MM.1S (cell line): ENCODE data around the gene HAPLN2.
A peak's percentile ranks its signal among the peaks of the same experiment; 100 is the strongest.

ENCODE experiments used
- DNase-seq: peaks from one replicate; pipeline ENCODE4 v3.0.0-alpha.2; 2015
- H2AFZ ChIP-seq: fragments of 300-600 bp; sonication (generic); 2 replicates; pipeline ENCODE4 v1.6.0; 2016; ENCODE audit warnings: antibody characterized with exemption, low read length
- H3F3A ChIP-seq: fragments of 300-600 bp; sonication (generic); 2 replicates; pipeline ENCODE4 v1.6.1; 2016; ENCODE audit warnings: mild to moderate bottlenecking, antibody characterized with exemption, low read length, moderate library complexity, mixed read lengths; ENCODE audit not compliant: insufficient read depth
- H3K27ac ChIP-seq: fragments of 300-600 bp; sonication (generic); 2 replicates; pipeline ENCODE4 v1.5.1; 2016; ENCODE audit warnings: mild to moderate bottlenecking, low read length
- H3K27me3 ChIP-seq: fragments of 300-600 bp; sonication (generic); replicated peaks from 2 replicates; pipeline ENCODE4 v1.6.0; 2016; ENCODE audit warnings: low read length; ENCODE audit not compliant: insufficient read depth
- H3K36me3 ChIP-seq: fragments of 300-600 bp; sonication (generic); replicated peaks from 2 replicates; pipeline ENCODE4 v1.6.1; 2016; ENCODE audit warnings: mild to moderate bottlenecking, low read length, mixed read lengths; ENCODE audit not compliant: insufficient read depth
- H3K4me1 ChIP-seq: fragments of 300-600 bp; sonication (generic); 2 replicates; pipeline ENCODE4 v1.6.1; 2016; ENCODE audit warnings: low read length, mixed read lengths
- H3K4me2 ChIP-seq: fragments of 300-600 bp; sonication (generic); 2 replicates; pipeline ENCODE4 v1.6.0; 2016; ENCODE audit warnings: low read depth, low read length
- H3K4me3 ChIP-seq: fragments of 300-600 bp; sonication (generic); 2 replicates; pipeline ENCODE4 v1.5.1; 2016; ENCODE audit warnings: low read length, mixed read lengths
- H3K79me2 ChIP-seq: fragments of 300-600 bp; sonication (generic); 2 replicates; pipeline ENCODE4 v1.6.1; 2016; ENCODE audit warnings: mixed run types, low read length, mixed read lengths
- H3K9ac ChIP-seq: fragments of 300-600 bp; sonication (generic); 2 replicates; pipeline ENCODE4 v1.6.1; 2016; ENCODE audit warnings: low read length, mixed read lengths
- H3K9me2 ChIP-seq: fragments of 300-600 bp; sonication (generic); replicated peaks from 2 replicates; pipeline ENCODE4 v1.6.1; 2016; ENCODE audit warnings: mild to moderate bottlenecking, low read length, mixed read lengths; ENCODE audit not compliant: insufficient read depth
- H3K9me3 ChIP-seq: fragments of 300-600 bp; sonication (generic); replicated peaks from 2 replicates; pipeline ENCODE4 v1.6.1; 2016; ENCODE audit warnings: mild to moderate bottlenecking, low read length, mixed read lengths; ENCODE audit not compliant: insufficient read depth
- H4K20me1 ChIP-seq: fragments of 300-600 bp; sonication (generic); 2 replicates; pipeline ENCODE4 v1.6.1; 2016; ENCODE audit warnings: mild to moderate bottlenecking, low read length, moderate library complexity, mixed read lengths; ENCODE audit not compliant: insufficient read depth
- CTCF ChIP-seq: fragments of 300-600 bp; sonication (generic); IDR thresholded peaks from 2 replicates; pipeline ENCODE4 v1.5.1; 2016; ENCODE audit warnings: antibody characterized with exemption, low read length, mixed read lengths
- EZH2 ChIP-seq: fragments of 300-600 bp; sonication (generic); optimal IDR thresholded peaks from 2 replicates; pipeline ENCODE3; 2017; ENCODE audit warnings: low read depth, mild to moderate bottlenecking, antibody characterized with exemption, low read length, mixed read lengths
- EZH2phosphoT487 ChIP-seq: fragments of 300-600 bp; sonication (generic); IDR thresholded peaks from 2 replicates; pipeline ENCODE4 v1.6.1; 2018; ENCODE audit warnings: antibody characterized with exemption, low read length

Gene HAPLN2

GRCh38 chr1:156600733-156601121, 18.5 kb upstream of the HAPLN2 start:
- peak overlapping the region; percentile 86 for H3K4me2 ChIP-seq
- peaks cover 12% of the 10 kb centered on the region for H3F3A ChIP-seq
- H3K4me1 ChIP-seq: peaks cover 12% of the 10 kb centered on the region
- H3K27me3 ChIP-seq: no peaks in the 10 kb centered on the region
- peak overlapping the region; percentile 68 for H3K9ac ChIP-seq
- peak overlapping the region; percentile 92 for H2AFZ ChIP-seq
- H3K4me3 ChIP-seq: peak overlapping the region; percentile 84
- peak overlapping the region; percentile 44 for H3K27ac ChIP-seq
- no peaks in the 10 kb centered on the region for H4K20me1 ChIP-seq
- no peaks in the 10 kb centered on the region for H3K9me2 ChIP-seq
- TF ChIP-seq EZH2 (no peak), CTCF (no peak), EZH2phosphoT487 (no peak)
- peaks cover 56% of the 10 kb centered on the region for H3K79me2 ChIP-seq
- no peaks in the 10 kb centered on the region for H3K9me3 ChIP-seq
- DNase-seq: peak; percentile 34
- H3K36me3 ChIP-seq: peaks cover 15% of the 10 kb centered on the region; the same call in 1 of the 2 replicates

- peak; percentile 87 for DNase-seq
- Histone ChIP-seq H3K4me2 (peak within 1 kb of the TSS; percentile 86), H3K36me3 (peaks cover 15% of the 10 kb centered on the region; the same call in 1 of the 2 replicates), H3K9me3 (no peaks in the 10 kb centered on the region), H4K20me1 (no peaks in the 10 kb centered on the region), H3K27ac (peak within 1 kb of the TSS; percentile 44), H3K9me2 (no peaks in the 10 kb centered on the region), H2AFZ (peak within 1 kb of the TSS; percentile 92), H3K4me3 (peak within 1 kb of the TSS; percentile 84), H3F3A (peaks cover 12% of the 10 kb centered on the region), H3K79me2 (peaks cover 54% of the 10 kb centered on the region), H3K9ac (peak within 1 kb of the TSS; percentile 68), H3K27me3 (no peaks in the 10 kb centered on the region), H3K4me1 (peaks cover 12% of the 10 kb centered on the region)
- TF ChIP-seq CTCF (no peak), EZH2phosphoT487 (no peak), EZH2 (no peak)
Measured at GRCh38 chr1:156601122-156601830, 17.9 kb upstream of the HAPLN2 start, which contains the start of gene GPATCH4. TSS of gene GPATCH4 (minus strand) at chr1:156601479.

GRCh38 chr1:156601892-156602291, 17.3 kb upstream of the HAPLN2 start:
- H3K27ac ChIP-seq: no peak overlapping the region; the same call in 1 of the 2 replicates
- peak overlapping the region; percentile 86 for H3K4me2 ChIP-seq
- H3K27me3 ChIP-seq: 0 out of 2 replicates have a peak, but pooled peaks cover 3% of the 10 kb centered on the region
- H3K9me3 ChIP-seq: no peaks in the 10 kb centered on the region
- H3K79me2 ChIP-seq: peaks cover 48% of the 10 kb centered on the region
- peaks cover 12% of the 10 kb centered on the region for H3K4me1 ChIP-seq
- H3F3A ChIP-seq: peaks cover 12% of the 10 kb centered on the region
- peaks cover 12% of the 10 kb centered on the region; the same call in 1 of the 2 replicates for H3K36me3 ChIP-seq
- TF ChIP-seq EZH2phosphoT487 (no peak), EZH2 (no peak)
- H2AFZ ChIP-seq: peak overlapping the region; percentile 92
- peak; percentile 45 for DNase-seq
- H4K20me1 ChIP-seq: no peaks in the 10 kb centered on the region
- H3K4me3 ChIP-seq: peak overlapping the region; percentile 84
- H3K9ac ChIP-seq: peak overlapping the region; percentile 68
- H3K9me2 ChIP-seq: no peaks in the 10 kb centered on the region
